SK-N-SH treated with all-trans-retinoic acid at 6 μM for 48 hours (cell line): ENCODE measurements around the gene PIGS.

Source experiments
- ATAC-seq: fragments of 200-7000 bp; cut with Tn5 transposase; 3 replicates; pipeline ENCODE4 v1.9.1; 2020; ENCODE audit warnings: mild to moderate bottlenecking, moderate library complexity
- ARNTL ChIP-seq: fragments of 450-650 bp; formaldehyde crosslinking; IDR thresholded peaks from 2 replicates; pipeline ENCODE4 v1.5.0; 2020; ENCODE audit warnings: low read depth, mild to moderate bottlenecking, moderate library complexity, borderline replicate concordance
- BACH2 ChIP-seq: fragments of 250-450 bp; sonication (Bioruptor Pico); IDR thresholded peaks from 2 replicates; pipeline ENCODE4 v1.9.0; 2021; ENCODE audit warnings: mild to moderate bottlenecking, borderline replicate concordance
- CREB5 ChIP-seq: fragments of 250-450 bp; sonication (Bioruptor Pico); IDR thresholded peaks from 2 replicates; pipeline ENCODE4 v1.5.1; 2020; ENCODE audit warnings: low read depth, mild to moderate bottlenecking, moderate library complexity
- ESRRG ChIP-seq: fragments of 250-450 bp; sonication (Bioruptor Pico); IDR thresholded peaks from 2 replicates; pipeline ENCODE4 v1.6.1; 2021; ENCODE audit warnings: mild to moderate bottlenecking
- GLIS3 ChIP-seq: fragments of 250-450 bp; sonication (Bioruptor Pico); IDR thresholded peaks from 2 replicates; pipeline ENCODE4 v1.5.0; 2020; ENCODE audit warnings: mild to moderate bottlenecking, moderate library complexity
- ISL1 ChIP-seq: fragments of 250-450 bp; sonication (Bioruptor Pico); IDR thresholded peaks from 2 replicates; pipeline ENCODE4 v2.1.2; 2022; ENCODE audit warnings: mild to moderate bottlenecking, moderate library complexity
- OSR1 ChIP-seq: fragments of 250-450 bp; sonication (Bioruptor Pico); IDR thresholded peaks from 2 replicates; pipeline ENCODE4 v1.8.0; 2022; ENCODE audit warnings: moderate library complexity, mild to moderate bottlenecking, inconsistent platforms
- POU6F1 ChIP-seq: fragments of 250-450 bp; sonication (Bioruptor Pico); IDR thresholded peaks from 2 replicates; pipeline ENCODE4 v1.8.0; 2021; ENCODE audit warnings: low read depth, mild to moderate bottlenecking, moderate library complexity, borderline replicate concordance
- PPARA ChIP-seq: fragments of 250-450 bp; sonication (Bioruptor Pico); IDR thresholded peaks from 2 replicates; pipeline ENCODE4 v1.5.0; 2020; ENCODE audit warnings: mild to moderate bottlenecking, borderline replicate concordance
- RARB ChIP-seq: fragments of 250-450 bp; sonication (Bioruptor Pico); IDR thresholded peaks from 2 replicates; pipeline ENCODE4 v1.8.0; 2021; ENCODE audit warnings: mild to moderate bottlenecking, moderate library complexity
- TCF4 ChIP-seq: fragments of 250-450 bp; sonication (Bioruptor Pico); IDR thresholded peaks from 2 replicates; pipeline ENCODE4 v1.8.0; 2021; ENCODE audit warnings: mild to moderate bottlenecking, moderate library complexity, borderline replicate concordance
- TOX ChIP-seq: fragments of 250-450 bp; sonication (Bioruptor Pico); IDR thresholded peaks from 2 replicates; pipeline ENCODE4 v1.8.0; 2021; ENCODE audit warnings: mild to moderate bottlenecking, moderate library complexity, borderline replicate concordance
- TSHZ2 ChIP-seq: fragments of 250-450 bp; sonication (Bioruptor Pico); IDR thresholded peaks from 2 replicates; pipeline ENCODE4 v1.5.0; 2020; ENCODE audit warnings: mild to moderate bottlenecking, moderate library complexity
- ZC3H10 ChIP-seq: fragments of 250-450 bp; sonication (Bioruptor Pico); IDR thresholded peaks from 2 replicates; pipeline ENCODE4 v1.5.1; 2021; ENCODE audit warnings: mild to moderate bottlenecking, moderate library complexity
- ZFP3 ChIP-seq: fragments of 250-450 bp; sonication (Bioruptor Pico); IDR thresholded peaks from 2 replicates; pipeline ENCODE4 v1.5.0; 2020; ENCODE audit warnings: mild to moderate bottlenecking, moderate library complexity
- ZFP30 ChIP-seq: fragments of 450-650 bp; formaldehyde crosslinking; IDR thresholded peaks from 2 replicates; pipeline ENCODE4 v1.5.0; 2022; ENCODE audit warnings: mild to moderate bottlenecking, moderate library complexity
- ZNF565 ChIP-seq: fragments of 450-650 bp; formaldehyde crosslinking; conservative IDR thresholded peaks from 2 replicates; pipeline ENCODE4 v1.5.0; 2020; ENCODE audit warnings: low read depth, mild to moderate bottlenecking, moderate library complexity
- ZNF70 ChIP-seq: fragments of 450-650 bp; formaldehyde crosslinking; IDR thresholded peaks from 2 replicates; pipeline ENCODE4 v1.5.0; 2020; ENCODE audit warnings: mild to moderate bottlenecking, moderate library complexity
- ZNF8 ChIP-seq: fragments of 450-650 bp; formaldehyde crosslinking; IDR thresholded peaks from 2 replicates; pipeline ENCODE4 v1.5.0; 2020; ENCODE audit warnings: mild to moderate bottlenecking, moderate library complexity
- TF ChIP-seq, protein P1 (sequence below): fragments of 250-450 bp; sonication (Bioruptor Pico); IDR thresholded peaks from 2 replicates; pipeline ENCODE4 v1.8.0; 2020; ENCODE audit warnings: mild to moderate bottlenecking, moderate library complexity, borderline replicate concordance

The PIGS gene

GRCh38 chr17:28573966-28574480 is 2.7 kb upstream of the PIGS start (continued):
- TF ChIP-seq POU6F1 (CRISPR knock-in tag) (no peak), ZNF70 (CRISPR knock-in tag) (no peak), BACH2 (CRISPR knock-in tag) (no peak), CREB5 (CRISPR knock-in tag) (no peak), TOX (CRISPR knock-in tag) (no peak), OSR1 (CRISPR knock-in tag) (no peak), ZC3H10 (CRISPR knock-in tag) (no peak)

GRCh38 chr17:28573521-28573920 is 2.2 kb upstream of the PIGS start:
- ATAC-seq = no peak
- TF ChIP-seq ZNF8 (CRISPR knock-in tag) (no peak), ZFP3 (CRISPR knock-in tag) (no peak), RARB (no peak), PPARA (CRISPR knock-in tag) (no peak)
- TF ChIP-seq, all 23 proteins: peak for 0

- no peak for ATAC-seq
- TF ChIP-seq CREB5 (CRISPR knock-in tag) = no peak
- TF ChIP-seq OSR1 (CRISPR knock-in tag) = no peak
- no peak for TF ChIP-seq POU6F1 (CRISPR knock-in tag)
- no peak for TF ChIP-seq TCF4
- TF ChIP-seq TSHZ2 (CRISPR knock-in tag) = no peak
- no peak for TF ChIP-seq ZNF565 (CRISPR knock-in tag)
- no peak for TF ChIP-seq ZFP30 (CRISPR knock-in tag)
Observed at GRCh38 chr17:28573040-28573380, 1.7 kb upstream of the PIGS start.

DNA sequence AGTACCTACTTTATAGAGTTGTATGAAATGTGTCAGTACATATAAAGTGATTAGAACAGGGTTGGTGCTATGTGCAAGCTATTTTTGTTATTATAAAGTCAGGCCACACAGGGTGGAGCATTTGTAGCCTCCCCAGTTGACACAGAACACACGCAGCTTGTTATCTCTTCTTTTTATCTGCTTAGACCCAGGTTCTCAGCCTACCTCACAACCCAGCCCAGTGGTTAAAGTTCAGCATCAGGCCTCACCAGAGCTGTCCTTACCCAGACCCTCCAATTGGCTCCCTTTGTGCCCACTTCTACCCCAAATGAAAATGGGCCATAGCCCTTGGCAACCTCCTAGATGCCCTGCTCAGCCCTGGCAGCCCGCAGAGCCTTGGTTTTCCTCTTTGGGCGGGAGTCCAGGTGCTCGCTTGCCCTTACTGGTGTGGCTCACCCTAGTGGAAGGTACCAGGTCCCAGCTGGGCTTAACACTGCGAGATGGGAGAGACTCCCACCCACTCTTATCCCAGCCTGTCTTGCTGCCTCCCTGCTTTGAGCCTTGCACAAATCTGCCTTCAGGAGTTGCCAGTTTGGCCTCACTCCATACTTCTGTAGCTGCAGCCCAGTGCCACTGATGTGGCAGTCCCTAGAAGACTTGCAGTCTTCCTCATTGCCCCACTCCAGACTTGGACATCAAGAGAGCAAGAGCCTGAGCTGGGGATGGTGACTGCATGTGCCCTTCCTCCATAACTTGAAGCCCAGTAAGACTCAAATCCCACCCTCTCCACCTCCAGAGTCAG is 1.1 kb upstream of the PIGS start:
- no peak for ATAC-seq
- no peak for TF ChIP-seq GLIS3
- TF ChIP-seq ZNF565 (CRISPR knock-in tag) = no peak
- TF ChIP-seq POU6F1 (CRISPR knock-in tag) = no peak
- no peak for TF ChIP-seq TCF4
- TF ChIP-seq ZFP30 (CRISPR knock-in tag) = no peak
- TF ChIP-seq PPARA (CRISPR knock-in tag) = no peak
- no peak for TF ChIP-seq ESRRG (CRISPR knock-in tag)
- no peak for TF ChIP-seq ISL1 (CRISPR knock-in tag)
- TF ChIP-seq, protein P1, sequence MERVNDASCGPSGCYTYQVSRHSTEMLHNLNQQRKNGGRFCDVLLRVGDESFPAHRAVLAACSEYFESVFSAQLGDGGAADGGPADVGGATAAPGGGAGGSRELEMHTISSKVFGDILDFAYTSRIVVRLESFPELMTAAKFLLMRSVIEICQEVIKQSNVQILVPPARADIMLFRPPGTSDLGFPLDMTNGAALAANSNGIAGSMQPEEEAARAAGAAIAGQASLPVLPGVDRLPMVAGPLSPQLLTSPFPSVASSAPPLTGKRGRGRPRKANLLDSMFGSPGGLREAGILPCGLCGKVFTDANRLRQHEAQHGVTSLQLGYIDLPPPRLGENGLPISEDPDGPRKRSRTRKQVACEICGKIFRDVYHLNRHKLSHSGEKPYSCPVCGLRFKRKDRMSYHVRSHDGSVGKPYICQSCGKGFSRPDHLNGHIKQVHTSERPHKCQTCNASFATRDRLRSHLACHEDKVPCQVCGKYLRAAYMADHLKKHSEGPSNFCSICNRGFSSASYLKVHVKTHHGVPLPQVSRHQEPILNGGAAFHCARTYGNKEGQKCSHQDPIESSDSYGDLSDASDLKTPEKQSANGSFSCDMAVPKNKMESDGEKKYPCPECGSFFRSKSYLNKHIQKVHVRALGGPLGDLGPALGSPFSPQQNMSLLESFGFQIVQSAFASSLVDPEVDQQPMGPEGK (CRISPR knock-in tag) = no peak
- no peak for TF ChIP-seq TOX (CRISPR knock-in tag)
- TF ChIP-seq ZC3H10 (CRISPR knock-in tag) = no peak
- no peak for TF ChIP-seq OSR1 (CRISPR knock-in tag)
- TF ChIP-seq ZFP3 (CRISPR knock-in tag) = no peak
- no peak for TF ChIP-seq ARNTL
